HPDE6-E6E7 (cell line): ENCODE data around the gene CREB5.

ENCODE experiments used
- DNase-seq: peaks from one replicate; pipeline ENCODE4 v3.0.0; 2011; ENCODE audit warnings: missing footprints; ENCODE audit errors: extremely low spot score

The CREB5 gene

GRCh38 chr7:28853834-28854749 lies 441.8 kb downstream of the CREB5 start:
- peak; percentile 86 for DNase-seq

GRCh38 chr7:28854750-28855074 lies 442.4 kb downstream of the CREB5 start:
- no peak for DNase-seq

DNA sequence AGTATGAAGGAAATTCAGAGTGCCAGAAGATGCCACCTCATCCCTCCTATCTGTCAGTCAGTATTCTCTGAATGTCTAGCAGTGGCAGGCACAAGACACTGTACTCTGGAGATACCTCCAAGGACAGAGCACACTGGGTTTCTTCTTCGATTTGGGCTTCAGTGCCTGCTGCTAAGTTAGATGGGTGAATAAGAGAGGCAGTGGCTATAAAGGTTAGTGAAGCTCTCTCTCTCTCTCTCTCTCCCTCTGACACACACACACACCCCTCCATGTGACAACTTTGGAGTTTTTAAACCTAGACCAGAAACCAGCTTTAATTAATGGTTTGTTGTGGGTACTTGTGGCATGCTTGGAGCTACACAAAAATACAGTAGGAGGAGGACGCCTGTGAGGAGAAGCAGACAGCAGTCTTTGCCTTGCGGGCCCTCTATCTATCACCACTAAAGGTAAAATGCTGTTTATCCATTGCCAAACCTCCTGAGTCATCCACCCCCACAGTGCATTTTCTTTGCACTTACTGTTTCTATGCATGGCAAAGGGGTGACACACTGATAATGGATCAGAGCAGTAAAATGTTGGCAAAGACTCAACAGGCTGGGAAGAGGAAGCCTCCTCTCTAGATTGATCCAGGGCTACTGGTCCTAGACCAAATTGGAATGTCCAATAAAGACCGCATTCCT lies 443.4 kb downstream of the CREB5 start:
- peak; percentile 94 for DNase-seq

DNA sequence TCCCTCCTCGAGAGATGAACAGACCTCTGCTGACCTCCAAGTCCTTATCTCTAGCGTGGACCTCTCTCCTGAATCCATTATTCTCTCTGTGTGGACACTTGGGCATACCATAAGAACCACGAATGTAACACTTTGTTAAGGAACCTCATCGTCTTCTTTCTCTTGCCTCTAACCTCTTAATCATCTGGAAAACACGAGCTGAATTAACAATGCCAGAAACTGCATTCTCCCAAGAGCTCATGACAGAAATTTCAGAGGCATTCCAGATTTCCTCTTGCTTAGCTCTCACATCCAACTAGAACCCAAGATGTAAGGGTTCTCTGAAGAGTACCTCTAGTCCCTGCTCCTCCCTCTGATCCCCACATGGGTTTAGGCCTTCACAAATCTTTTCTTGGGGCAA lies 444.3 kb downstream of the CREB5 start:
- DNase-seq, result no peak

GRCh38 chr7:28858206-28858605 lies 445.9 kb downstream of the CREB5 start:
- DNase-seq, result no peak

DNA sequence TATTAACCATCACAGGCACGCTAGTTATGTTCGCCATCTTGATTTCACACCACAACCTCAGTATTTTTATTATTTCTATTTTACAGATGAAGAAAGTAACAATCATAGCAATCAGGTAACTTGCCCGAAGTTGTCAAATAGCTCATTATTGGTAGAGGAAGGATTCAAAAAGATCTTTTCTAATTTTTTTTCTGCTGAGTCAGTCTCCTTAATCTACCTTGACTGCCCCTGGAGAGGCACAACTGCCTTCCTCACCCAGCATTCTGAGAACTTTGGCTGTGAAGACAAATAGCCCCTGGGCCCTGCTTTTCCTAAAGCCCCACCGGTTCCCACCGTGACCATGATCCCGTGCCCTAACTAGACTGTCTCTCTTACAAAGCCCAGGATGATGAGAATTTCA lies 446.6 kb downstream of the CREB5 start:
- DNase-seq, result no peak

- no peak for DNase-seq
Observed at GRCh38 chr7:28861825-28862224, 449.5 kb downstream of the CREB5 start.

- DNase-seq, result no peak
Observed at GRCh38 chr7:28862595-28863272, 450.4 kb downstream of the CREB5 start.

DNA sequence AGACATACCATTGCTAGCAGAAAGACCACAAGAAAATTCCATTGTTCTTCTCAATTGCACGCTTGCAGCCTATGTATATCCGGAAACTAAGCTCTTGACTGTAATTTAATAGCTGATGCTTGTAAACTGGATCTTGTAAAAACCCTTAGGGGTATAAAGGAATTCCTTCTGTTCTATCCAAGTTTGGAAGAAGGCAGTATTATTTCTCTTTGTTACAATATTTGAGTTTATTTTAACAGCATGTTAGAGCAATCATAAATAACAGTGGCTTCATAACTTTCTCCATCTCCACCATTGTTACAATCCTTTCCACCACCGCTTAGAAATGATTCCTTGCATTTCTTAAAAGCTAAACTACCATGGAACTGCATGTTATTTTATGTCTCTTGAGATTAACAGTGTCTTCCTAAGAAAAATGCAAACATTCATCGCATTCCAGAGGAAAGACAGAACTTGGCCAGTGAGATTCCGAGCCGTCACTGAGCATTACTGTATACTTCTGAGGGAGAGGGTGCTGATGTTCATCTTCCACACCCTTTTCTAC lies 453.4 kb downstream of the CREB5 start:
- no peak for DNase-seq

- no peak for DNase-seq
Observed at GRCh38 chr7:28868712-28869111, 456.4 kb downstream of the CREB5 start.

DNA sequence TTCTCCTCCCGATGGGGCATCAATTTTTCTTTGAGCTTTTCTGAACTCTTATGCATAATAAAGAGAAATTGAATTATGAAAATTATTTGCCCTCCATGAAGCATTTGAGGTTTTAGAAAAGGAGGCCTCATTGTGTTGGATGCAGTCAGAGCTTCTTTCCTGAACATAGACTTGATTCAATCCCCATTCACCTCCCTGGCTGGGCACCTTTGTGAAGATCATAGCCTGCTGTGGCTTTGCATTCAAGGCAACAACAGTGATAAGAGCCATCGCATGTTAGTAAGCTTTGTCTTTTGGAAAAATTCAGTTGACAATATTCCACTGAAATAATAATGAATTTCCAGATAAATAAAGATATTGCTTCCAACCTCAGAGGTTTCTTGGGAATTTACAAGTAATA lies 458.8 kb downstream of the CREB5 start:
- DNase-seq, result no peak

DNA sequence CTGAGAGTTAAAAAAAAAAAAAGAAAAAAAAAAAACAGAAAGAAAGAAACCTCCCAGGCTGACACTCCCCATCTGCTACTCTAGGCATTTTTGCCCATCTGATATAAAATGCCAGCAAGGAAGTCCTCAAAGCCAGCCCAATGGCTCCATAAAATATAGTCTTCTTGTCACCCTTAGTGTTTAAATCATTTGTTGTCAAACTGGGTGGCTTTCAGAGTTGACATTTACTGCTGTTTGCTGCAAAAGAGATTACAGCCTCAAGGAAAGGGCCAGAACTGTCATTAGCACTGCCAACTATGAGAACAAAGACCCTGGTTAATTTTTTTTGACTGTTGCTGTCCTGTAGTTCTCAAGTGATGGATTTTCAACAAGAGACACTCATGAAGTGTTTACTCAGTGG lies 459.3 kb downstream of the CREB5 start:
- no peak for DNase-seq

GRCh38 chr7:28872226-28872625 lies 459.9 kb downstream of the CREB5 start:
- DNase-seq, result peak; percentile 32

DNA sequence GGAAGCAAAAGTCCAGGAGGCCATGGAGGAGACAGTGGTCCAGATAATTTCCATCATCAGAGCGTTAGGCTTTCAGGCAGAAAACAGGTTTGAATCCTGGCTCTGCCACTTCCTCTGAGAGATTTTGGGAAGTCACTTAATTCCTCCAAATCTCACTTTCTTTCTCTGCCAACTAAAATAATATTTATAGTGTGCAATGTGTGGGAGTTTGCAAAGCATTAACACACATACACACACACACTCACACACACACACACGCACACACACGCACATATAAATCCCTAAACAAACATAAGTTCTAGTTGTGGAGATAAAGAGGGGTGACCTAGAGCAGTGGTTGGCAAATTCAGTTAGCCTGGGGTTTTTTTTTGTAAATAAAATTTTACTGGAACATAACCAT lies 461.0 kb downstream of the CREB5 start:
- no peak for DNase-seq

DNA sequence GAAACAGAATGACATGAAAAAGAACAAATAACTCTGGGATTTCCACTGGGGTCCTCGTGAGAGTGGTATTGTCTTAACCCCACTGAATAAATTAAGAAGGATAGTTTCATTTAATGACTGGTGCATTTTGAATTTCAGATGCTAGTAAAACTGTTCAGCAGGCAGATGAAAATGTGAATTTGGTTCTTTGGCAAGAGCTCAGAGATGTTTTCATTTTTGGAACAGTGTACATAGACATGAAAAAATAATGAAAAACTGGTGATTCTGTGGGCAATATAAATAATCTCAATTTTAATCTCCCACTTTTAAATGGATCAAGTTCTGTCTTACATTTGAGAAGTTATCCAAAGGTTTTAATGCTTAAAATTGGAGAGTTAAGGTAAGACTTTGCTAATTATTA lies 461.7 kb downstream of the CREB5 start:
- DNase-seq, result no peak
